Naive thymus-derived CD4-positive, alpha-beta T cell (primary cell): Measurements from ENCODE around the gene CDH24. TPM values are rescaled to one million over a fixed set of nuclear protein-coding genes. Genes with fewer than 3 reads are reported as not detected.

ENCODE experiments used
- polyA plus RNA-seq, 2 donors: library from polyadenylated mRNA; unstranded; fragments of 300-500 nt; fragmentation: Illumina TruSeq; gene quantifications; one replicate each; pipeline ENCODE4 v1.2.3, GENCODE V29; 2021
- total RNA-seq, 6 experiments: library from RNA in 5 of 6; stranded (reverse) in 5 of 6; gene quantifications; 1 replicate in 5 of 6; 2 replicates in 1 of 6; pipeline ENCODE4 v1.2.3 and lab custom pipeline; 2021 to 2026

The CDH24 gene
- total and polyA plus RNA-seq, 7 experiments from 2014 or later = 0.30 to 3.7 (median 1.7) TPM

Other genes with a start within 250 kb of the CDH24 start
- gene SLC7A7, start 242.1 kb downstream of the CDH24 start, total RNA-seq = 10 to 100 TPM in 1 of 5 experiments, 1 to 10 TPM in 4; 1.1 to 71.1 (median 2.7) TPM
- 1 to 10 TPM; 1.1 to 1.4 TPM for gene SLC7A7, start 242.1 kb downstream of the CDH24 start, polyA plus RNA-seq
- gene MRPL52, start 227.6 kb downstream of the CDH24 start, total RNA-seq = 100 to 1,000 TPM in 1 of 5 experiments, 10 to 100 TPM in 4; 32.9 to 118 (median 48.2) TPM
- 100 to 1,000 TPM; 169 to 189 TPM for gene MRPL52, start 227.6 kb downstream of the CDH24 start, polyA plus RNA-seq
- gene MMP14, start 220.9 kb downstream of the CDH24 start, total RNA-seq = 1 to 10 TPM; 1.8 to 6.6 (median 2.0) TPM
- not detected for gene MMP14, start 220.9 kb downstream of the CDH24 start, polyA plus RNA-seq
- 10 to 100 TPM; 55.5 to 76.1 (median 72.3) TPM for gene LRP10, start 185.8 kb downstream of the CDH24 start, total RNA-seq
- gene LRP10, start 185.8 kb downstream of the CDH24 start, polyA plus RNA-seq = 100 to 1,000 TPM in 1 of 2 donors, 10 to 100 TPM in 1; 68.0 to 103 TPM
- gene REM2, start 174.3 kb downstream of the CDH24 start, total RNA-seq = 1 to 10 TPM in 4 of 5 experiments, under 1 TPM in 1; 0.97 to 8.6 (median 5.4) TPM
- gene REM2, start 174.3 kb downstream of the CDH24 start, polyA plus RNA-seq = 1 to 10 TPM in 1 of 2 donors, under 1 TPM in 1; 0.58 to 1.4 TPM
- 100 to 1,000 TPM in 2 of 5 experiments, 10 to 100 TPM in 3; 91.9 to 140 (median 99.1) TPM for gene RBM23, start 138.4 kb downstream of the CDH24 start, total RNA-seq
- gene RBM23, start 138.4 kb downstream of the CDH24 start, polyA plus RNA-seq = 10 to 100 TPM; 51.2 to 75.0 TPM
- 10 to 100 TPM; 24.9 to 82.8 (median 34.2) TPM for gene PRMT5, start 128.1 kb downstream of the CDH24 start, total RNA-seq
- gene PRMT5, start 128.1 kb downstream of the CDH24 start, polyA plus RNA-seq = 10 to 100 TPM; 61.8 to 64.5 TPM
- 10 to 100 TPM; 27.1 to 50.7 (median 38.8) TPM for gene HAUS4, start 100.4 kb downstream of the CDH24 start, total RNA-seq
- 10 to 100 TPM; 41.3 to 45.0 TPM for gene HAUS4, start 100.4 kb downstream of the CDH24 start, polyA plus RNA-seq
- 1 to 10 TPM in 3 of 5 experiments, under 1 TPM in 2; 0.49 to 3.2 (median 1.4) TPM for gene AJUBA, start 75.0 kb downstream of the CDH24 start, total RNA-seq
- 1 to 10 TPM; 1.6 to 2.3 TPM for gene AJUBA, start 75.0 kb downstream of the CDH24 start, polyA plus RNA-seq
- gene C14orf93, start 47.4 kb downstream of the CDH24 start, total RNA-seq = 10 to 100 TPM; 10.9 to 20.5 (median 12.1) TPM
- 1 to 10 TPM; 5.7 to 8.1 TPM for gene C14orf93, start 47.4 kb downstream of the CDH24 start, polyA plus RNA-seq
- 10 to 100 TPM; 19.2 to 69.1 (median 32.8) TPM for gene PSMB5, start 22.6 kb downstream of the CDH24 start, total RNA-seq
- 10 to 100 TPM; 53.6 to 74.2 TPM for gene PSMB5, start 22.6 kb downstream of the CDH24 start, polyA plus RNA-seq
- 1 to 10 TPM in 1 of 5 experiments, under 1 TPM in 3, not detected in 1; 0.32 to 1.1 (median 0.66) TPM for gene PSMB11, start 15.3 kb downstream of the CDH24 start, total RNA-seq
- 1 to 10 TPM in 1 of 2 donors, under 1 TPM in 1; 0.70 to 1.2 TPM for gene PSMB11, start 15.3 kb downstream of the CDH24 start, polyA plus RNA-seq
- 100 to 1,000 TPM; 222 to 360 (median 301) TPM for gene ACIN1, start 37.6 kb upstream of the CDH24 start, total RNA-seq
- gene ACIN1, start 37.6 kb upstream of the CDH24 start, polyA plus RNA-seq = 10 to 100 TPM in 1 of 2 donors, 1 to 10 TPM in 1; 8.7 to 18.6 TPM
- 10 to 100 TPM in 4 of 5 experiments, 1 to 10 TPM in 1; 6.0 to 49.9 (median 43.4) TPM for gene C14orf119, start 38.0 kb upstream of the CDH24 start, total RNA-seq
- gene C14orf119, start 38.0 kb upstream of the CDH24 start, polyA plus RNA-seq = 100 to 1,000 TPM in 1 of 2 donors, 10 to 100 TPM in 1; 80.4 to 169 TPM
- not detected for gene CIROP, start 47.5 kb upstream of the CDH24 start, total RNA-seq
- not detected for gene CIROP, start 47.5 kb upstream of the CDH24 start, polyA plus RNA-seq
- gene CEBPE, start 61.7 kb upstream of the CDH24 start, total RNA-seq = 1 to 10 TPM in 3 of 5 experiments, under 1 TPM in 2; 0.19 to 1.7 (median 1.2) TPM
- under 1 TPM; 0.60 to 0.65 TPM for gene CEBPE, start 61.7 kb upstream of the CDH24 start, polyA plus RNA-seq
- 1 to 10 TPM in 4 of 5 experiments, under 1 TPM in 1; 0.36 to 7.7 (median 2.5) TPM for gene SLC7A8, start 126.1 kb upstream of the CDH24 start, total RNA-seq
- 1 to 10 TPM; 1.2 to 4.0 TPM for gene SLC7A8, start 126.1 kb upstream of the CDH24 start, polyA plus RNA-seq
- gene RNF212B, start 180.4 kb upstream of the CDH24 start, total RNA-seq = not detected
- gene RNF212B, start 180.4 kb upstream of the CDH24 start, polyA plus RNA-seq = not detected
- gene HOMEZ, start 228.6 kb upstream of the CDH24 start, total RNA-seq = 10 to 100 TPM in 3 of 5 experiments, 1 to 10 TPM in 2; 5.2 to 20.4 (median 15.5) TPM
- gene HOMEZ, start 228.6 kb upstream of the CDH24 start, polyA plus RNA-seq = 1 to 10 TPM; 6.9 to 8.6 TPM
- gene PPP1R3E, start 245.3 kb upstream of the CDH24 start, total RNA-seq = 100 to 1,000 TPM in 2 of 5 experiments, 10 to 100 TPM in 3; 35.7 to 138 (median 67.0) TPM
- gene PPP1R3E, start 245.3 kb upstream of the CDH24 start, polyA plus RNA-seq = 1 to 10 TPM; 1.6 to 2.9 TPM
- 1 to 10 TPM; 2.8 to 8.0 (median 5.6) TPM for gene BCL2L2, start 249.3 kb upstream of the CDH24 start, total RNA-seq
- not detected for gene BCL2L2, start 249.3 kb upstream of the CDH24 start, polyA plus RNA-seq